Measurements from ENCODE around the gene DNAAF5. TPM values are rescaled to one million over a fixed set of nuclear protein-coding genes. Genes with fewer than 3 reads are reported as not detected.

DNAAF5 gene
- total and polyA plus RNA-seq, 9 of the 15 experiments (the other 6 are each of a cell fraction or from before 2014, with no cell fraction given) = 3.1 to 69.7 (median 19.1) TPM

DNA sequence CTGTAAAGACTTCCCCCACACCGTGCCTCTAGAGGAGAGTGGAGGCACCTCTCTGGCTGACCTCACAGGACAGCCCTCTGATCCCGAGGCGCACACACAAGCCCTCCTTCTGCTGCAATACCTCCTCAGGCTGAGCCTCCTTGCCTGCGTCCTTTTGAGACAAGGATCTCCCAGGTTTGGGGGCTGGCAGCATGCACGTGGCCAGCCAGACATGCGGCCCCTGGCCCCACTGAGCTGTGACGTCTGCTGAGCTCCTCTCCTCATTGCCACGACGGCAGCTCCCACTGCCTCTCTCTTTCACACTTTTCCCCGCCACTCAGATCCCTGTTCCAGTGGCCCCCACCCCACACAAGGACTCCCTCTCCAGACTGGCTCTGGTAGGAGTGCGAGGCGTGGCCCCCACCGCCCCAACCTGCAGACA lies 12.2 kb upstream of the DNAAF5 start:
- POLR2A ChIA-PET = no interaction called here
- Histone ChIP-seq H3K4me2 (ENCODE audit: insufficient read depth, low read length) (no peak overlapping the region), H3K27ac (ENCODE audit: extremely low read depth, low read depth, low read length) (no peak overlapping the region), H3K27me3 (ENCODE audit: control insufficient read depth in 2 of 2, insufficient read depth in 2 of 2, low read length in 2 of 2) (no peaks in the 10 kb centered on the region), H3K4me1 (replicated peaks in 1 of 2; ENCODE audit: control insufficient read depth in 2 of 2, insufficient read depth in 2 of 2, low read length in 2 of 2) (peaks cover 0 to 9% of the 10 kb centered on the region in 2 experiments; a peak in 1 of 5 replicates), H3K9ac (ENCODE audit: insufficient read depth in 1 of 2, low read depth in 2 of 2, low read length in 2 of 2) (no peak overlapping the region), H3K9me3 (replicated peaks; ENCODE audit: control insufficient read depth, insufficient read depth, low read depth, low read length) (peaks cover 2% of the 10 kb centered on the region; the same call in 1 of the 2 replicates), H3K4me3 (no peak overlapping the region), H4K20me1 (replicated peaks; ENCODE audit: control insufficient read depth, insufficient read depth, low read length) (no peaks in the 10 kb centered on the region), H3K36me3 (ENCODE audit: control insufficient read depth, insufficient read depth, low read length) (peaks cover 16% of the 10 kb centered on the region; the same call in 2 of the 3 replicates), H3K79me2 (ENCODE audit: control insufficient read depth, insufficient read depth, low read length) (no peaks in the 10 kb centered on the region), H2AFZ (ENCODE audit: low read depth, low read length) (no peak overlapping the region), H3K9me1 (ENCODE audit: control insufficient read depth, insufficient read depth, low read length) (no peaks in the 10 kb centered on the region)
- ATAC-seq (no peak), DNase-seq (ENCODE audit: extremely low read depth in 1 of 4, low spot score in 3 of 4) (no peak), FAIRE-seq (no peak)
- in situ Hi-C loops (cut with MboI) = no loop called here
- intact Hi-C loops (cut with micrococcal nuclease) = no loop called here
- WGBS (ENCODE audit: insufficient coverage, low coverage, missing lambda C conversion rate) = 93% methylated on average over 10 of the region's 13 CpGs
- no TSS peak for BruUV-seq (replicated peaks)
- CTCF ChIA-PET (ENCODE audit: low intra/inter-chr PET ratio) = no interaction called here
- TF ChIP-seq, protein P1, sequence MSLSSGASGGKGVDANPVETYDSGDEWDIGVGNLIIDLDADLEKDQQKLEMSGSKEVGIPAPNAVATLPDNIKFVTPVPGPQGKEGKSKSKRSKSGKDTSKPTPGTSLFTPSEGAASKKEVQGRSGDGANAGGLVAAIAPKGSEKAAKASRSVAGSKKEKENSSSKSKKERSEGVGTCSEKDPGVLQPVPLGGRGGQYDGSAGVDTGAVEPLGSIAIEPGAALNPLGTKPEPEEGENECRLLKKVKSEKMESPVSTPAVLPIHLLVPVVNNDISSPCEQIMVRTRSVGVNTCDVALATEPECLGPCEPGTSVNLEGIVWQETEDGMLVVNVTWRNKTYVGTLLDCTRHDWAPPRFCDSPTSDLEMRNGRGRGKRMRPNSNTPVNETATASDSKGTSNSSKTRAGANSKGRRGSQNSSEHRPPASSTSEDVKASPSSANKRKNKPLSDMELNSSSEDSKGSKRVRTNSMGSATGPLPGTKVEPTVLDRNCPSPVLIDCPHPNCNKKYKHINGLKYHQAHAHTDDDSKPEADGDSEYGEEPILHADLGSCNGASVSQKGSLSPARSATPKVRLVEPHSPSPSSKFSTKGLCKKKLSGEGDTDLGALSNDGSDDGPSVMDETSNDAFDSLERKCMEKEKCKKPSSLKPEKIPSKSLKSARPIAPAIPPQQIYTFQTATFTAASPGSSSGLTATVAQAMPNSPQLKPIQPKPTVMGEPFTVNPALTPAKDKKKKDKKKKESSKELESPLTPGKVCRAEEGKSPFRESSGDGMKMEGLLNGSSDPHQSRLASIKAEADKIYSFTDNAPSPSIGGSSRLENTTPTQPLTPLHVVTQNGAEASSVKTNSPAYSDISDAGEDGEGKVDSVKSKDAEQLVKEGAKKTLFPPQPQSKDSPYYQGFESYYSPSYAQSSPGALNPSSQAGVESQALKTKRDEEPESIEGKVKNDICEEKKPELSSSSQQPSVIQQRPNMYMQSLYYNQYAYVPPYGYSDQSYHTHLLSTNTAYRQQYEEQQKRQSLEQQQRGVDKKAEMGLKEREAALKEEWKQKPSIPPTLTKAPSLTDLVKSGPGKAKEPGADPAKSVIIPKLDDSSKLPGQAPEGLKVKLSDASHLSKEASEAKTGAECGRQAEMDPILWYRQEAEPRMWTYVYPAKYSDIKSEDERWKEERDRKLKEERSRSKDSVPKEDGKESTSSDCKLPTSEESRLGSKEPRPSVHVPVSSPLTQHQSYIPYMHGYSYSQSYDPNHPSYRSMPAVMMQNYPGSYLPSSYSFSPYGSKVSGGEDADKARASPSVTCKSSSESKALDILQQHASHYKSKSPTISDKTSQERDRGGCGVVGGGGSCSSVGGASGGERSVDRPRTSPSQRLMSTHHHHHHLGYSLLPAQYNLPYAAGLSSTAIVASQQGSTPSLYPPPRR (CRISPR knock-in tag; IDR thresholded peaks at IDR 0.05; ENCODE audit: borderline replicate concordance) = no peak
- TF ChIP-seq ZFX (CRISPR knock-in tag; IDR thresholded peaks at IDR 0.05) (no peak), FOXJ2 (tag; IDR thresholded peaks at IDR 0.05) (no peak), CREB1 (IDR thresholded peaks at IDR 0.05) (no peak), CREB1 (CRISPR knock-in tag; IDR thresholded peaks at IDR 0.05) (no peak), ZNF121 (CRISPR knock-in tag; conservative IDR thresholded peaks at IDR 0.05) (no peak), RBM14 (IDR thresholded peaks at IDR 0.05; ENCODE audit: borderline replicate concordance, insufficient read depth, low read depth, low read length) (no peak)
- TF ChIP-seq, protein P2, sequence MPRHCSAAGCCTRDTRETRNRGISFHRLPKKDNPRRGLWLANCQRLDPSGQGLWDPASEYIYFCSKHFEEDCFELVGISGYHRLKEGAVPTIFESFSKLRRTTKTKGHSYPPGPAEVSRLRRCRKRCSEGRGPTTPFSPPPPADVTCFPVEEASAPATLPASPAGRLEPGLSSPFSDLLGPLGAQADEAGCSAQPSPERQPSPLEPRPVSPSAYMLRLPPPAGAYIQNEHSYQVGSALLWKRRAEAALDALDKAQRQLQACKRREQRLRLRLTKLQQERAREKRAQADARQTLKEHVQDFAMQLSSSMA (CRISPR knock-in tag; IDR thresholded peaks at IDR 0.05) = no peak

Measured in K562 (cell line).